ENCODE data around the gene NAT14.
"Not testable (repeated sequence)": the region's sequence is repeated elsewhere in the genome, so short reads cannot be mapped to it uniquely, and the experiment has no call there.

NAT14 gene

GRCh38 chr19:55504252-55504603, 19.2 kb downstream of the NAT14 start:
- no peak for DNase-seq

GRCh38 chr19:55504981-55505380, 20.0 kb downstream of the NAT14 start:
- no peak for DNase-seq

DNA sequence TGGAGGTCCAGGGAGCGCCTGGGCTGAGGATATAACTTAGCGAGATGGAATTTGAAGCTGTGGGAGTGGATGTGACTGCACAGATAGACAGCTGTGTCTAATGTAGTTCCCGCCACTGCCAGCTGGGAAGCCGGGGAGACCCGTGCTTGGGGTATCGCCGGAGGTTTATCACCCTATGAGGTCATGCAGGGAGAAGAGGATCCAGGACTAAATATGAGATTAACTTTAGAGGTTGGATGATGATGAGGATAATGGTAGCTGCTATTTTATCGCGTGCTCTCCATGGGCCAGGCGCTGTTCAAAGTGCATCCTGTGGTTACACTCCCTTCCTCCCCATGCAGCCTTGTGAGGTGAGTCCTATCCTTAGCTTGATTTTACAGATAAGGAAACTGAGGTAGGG, 23.1 kb downstream of the NAT14 start:
- DNase-seq: no peak

- DNase-seq: peak; percentile 95
These were observed 32.1 kb downstream of the NAT14 start for GRCh38 chr19:55516878-55517620.

DNA sequence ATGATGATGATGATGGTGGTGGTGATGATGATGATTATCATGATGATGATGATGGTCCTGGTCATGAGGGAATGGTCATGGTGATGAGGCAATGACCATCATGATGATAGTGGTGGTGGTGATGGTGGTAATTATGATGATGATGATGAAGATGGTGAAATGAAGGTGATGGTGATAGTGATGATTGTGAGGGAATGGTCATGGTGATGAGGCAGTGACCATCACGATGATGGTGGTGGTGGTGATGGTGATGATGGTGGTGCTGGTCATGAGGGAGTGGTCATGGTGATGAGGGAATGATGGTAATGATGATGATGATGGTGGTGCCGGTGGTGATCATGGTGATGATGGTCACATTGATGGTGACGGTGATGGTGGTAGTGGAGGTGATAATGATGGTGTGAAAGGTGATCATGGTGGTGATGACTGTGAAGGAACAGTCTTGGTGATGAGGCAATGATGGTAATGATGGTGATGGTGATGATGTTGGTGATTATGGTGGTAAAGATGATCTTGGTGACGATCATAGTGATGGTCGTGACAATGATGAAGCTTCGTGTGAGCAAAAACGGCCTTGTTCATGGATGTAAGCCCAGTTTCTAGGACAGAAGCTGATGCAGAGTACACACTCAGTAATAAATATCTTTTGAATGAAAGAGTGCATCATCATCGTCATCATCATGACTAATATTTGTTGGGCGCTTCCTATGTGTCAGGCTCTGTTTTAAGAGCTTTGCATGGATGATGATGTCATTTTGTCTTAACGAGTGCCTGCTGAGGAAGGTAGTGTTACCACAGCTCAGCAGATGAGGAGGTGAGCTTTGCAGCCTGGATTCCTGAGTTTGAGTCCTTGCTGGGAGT, 34.7 kb downstream of the NAT14 start:
- no peak for DNase-seq

DNA sequence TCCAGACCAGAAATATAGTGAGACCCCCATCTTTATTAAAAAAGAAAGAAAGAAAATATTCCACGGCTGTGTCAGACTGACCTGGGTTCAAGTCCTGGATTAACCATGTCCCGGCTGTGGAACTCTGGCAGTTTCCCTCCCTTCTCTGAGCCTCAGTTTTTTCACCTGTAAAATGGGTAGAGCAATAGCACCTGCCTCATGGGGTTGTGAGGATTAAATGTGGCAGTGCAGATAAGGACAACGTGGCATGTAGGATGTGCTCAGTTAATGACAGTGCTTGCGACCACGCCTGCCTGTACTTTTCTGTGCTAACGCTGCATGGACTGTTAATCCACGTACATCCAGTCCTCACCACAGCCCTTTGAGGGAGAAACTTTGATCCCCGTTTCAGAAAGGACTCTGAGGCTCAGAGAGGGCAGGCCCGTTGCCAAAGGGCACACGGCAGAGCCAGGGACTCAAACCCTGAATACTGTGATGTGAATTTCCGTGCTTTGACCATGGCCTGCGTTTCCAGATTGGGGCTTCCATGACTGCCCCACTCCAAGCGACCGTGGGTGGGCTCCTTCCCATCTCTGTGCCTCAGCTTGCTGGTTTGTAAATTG, 35.8 kb downstream of the NAT14 start:
- no peak for DNase-seq

- DNase-seq: peak; percentile 38
These were observed 40.5 kb downstream of the NAT14 start for GRCh38 chr19:55525289-55526101.

- DNase-seq: peak; percentile 40
These were observed 41.5 kb downstream of the NAT14 start for GRCh38 chr19:55526216-55527196.

DNA sequence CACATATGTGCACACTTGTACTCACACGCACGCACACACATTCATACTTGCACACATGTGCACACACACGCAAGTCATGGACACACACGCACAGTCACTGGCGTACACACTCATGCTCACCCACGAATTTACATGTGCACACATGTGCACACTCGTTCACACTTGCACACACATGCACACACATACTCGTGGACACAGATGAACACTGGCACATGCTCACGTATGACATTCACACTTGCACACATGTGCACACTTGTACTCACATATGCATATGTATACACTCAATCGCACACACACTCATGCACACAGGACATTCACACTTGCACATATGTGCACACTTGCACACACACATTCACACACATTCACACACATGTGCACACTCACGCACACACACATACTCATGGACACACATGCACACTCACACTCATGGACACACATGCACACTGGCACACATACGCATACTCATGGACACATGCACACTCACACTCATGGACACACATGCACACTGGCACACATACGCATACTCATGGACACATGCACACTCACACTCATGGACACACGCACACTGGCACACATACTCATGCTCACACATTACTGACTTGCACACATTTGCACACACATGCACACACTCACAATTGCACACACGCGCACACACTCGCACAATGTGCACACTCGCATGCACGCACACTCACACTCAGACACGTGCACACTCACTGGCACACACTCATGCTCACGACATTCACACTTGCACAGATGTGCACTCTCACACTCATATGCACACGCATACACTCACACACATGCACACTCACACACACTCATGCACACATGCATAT, 42.4 kb downstream of the NAT14 start:
- no peak for DNase-seq

DNA sequence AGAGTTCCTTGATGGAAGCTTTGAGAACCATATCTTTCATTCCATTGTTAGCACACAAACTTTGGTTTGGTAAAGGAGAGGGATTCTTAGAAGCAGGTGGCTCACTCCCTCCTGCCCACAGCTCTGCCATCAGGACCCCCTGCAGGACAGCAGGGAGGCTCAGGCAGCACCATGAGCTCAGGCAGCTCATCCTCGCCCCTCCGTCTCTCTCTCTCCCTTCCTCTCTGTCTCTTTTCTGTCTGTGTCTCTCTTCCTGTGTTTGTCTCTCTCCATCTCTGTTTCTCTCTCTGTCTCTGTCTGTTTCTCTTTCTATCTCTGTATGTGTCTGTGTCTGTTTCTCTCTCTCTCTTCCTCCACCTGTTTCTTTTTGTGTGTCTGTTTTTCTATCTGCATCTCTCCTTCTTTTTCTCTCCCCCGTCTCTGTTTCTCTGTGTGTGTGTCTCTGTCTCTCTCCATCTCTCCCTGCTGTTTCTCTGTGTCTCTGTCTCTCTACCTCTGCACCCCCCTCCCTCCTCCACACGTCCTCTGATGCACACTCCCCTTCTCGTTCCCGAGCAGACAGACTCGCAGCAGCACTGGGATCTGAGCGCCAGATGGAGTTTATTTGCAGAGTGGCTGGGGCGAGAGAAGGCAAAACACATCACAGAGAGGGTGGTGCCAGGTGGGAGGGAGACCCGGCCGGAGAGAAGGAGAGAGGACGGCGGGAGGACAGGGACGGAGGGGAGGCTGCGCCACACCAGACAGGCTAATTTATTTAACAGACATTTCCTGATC, 43.2 kb downstream of the NAT14 start:
- DNase-seq: peak; percentile 93

DNA sequence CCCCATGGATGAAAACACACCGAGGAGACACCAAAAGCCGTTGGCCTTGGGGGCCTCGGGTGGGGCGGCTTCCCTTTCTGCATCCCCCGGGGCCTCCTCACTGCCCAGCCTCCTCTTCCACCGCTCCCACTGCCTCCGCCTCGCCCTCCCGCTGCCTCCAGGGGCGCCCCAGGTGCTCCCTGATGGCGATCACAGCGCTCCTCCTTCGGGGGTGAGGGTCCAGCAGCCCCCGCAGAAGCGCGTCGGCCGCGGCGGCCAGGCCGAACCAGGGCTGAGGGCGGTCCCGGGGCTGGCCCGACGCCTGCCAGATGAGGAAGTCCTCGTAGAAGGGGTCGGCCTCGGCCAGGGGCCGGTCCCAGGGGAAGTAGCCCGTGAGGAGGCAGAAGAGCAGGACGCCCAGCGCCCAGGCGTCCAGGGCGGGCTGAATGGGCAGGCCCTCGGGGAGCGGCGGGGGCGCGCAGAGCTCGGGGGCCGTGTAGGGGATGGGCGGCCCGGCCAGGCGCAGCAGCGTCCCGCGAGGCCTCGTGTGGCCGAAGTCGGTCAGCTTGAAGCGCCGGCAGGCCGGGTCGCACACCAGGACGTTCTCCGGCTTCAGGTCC, 44.7 kb downstream of the NAT14 start:
- DNase-seq: no peak

DNA sequence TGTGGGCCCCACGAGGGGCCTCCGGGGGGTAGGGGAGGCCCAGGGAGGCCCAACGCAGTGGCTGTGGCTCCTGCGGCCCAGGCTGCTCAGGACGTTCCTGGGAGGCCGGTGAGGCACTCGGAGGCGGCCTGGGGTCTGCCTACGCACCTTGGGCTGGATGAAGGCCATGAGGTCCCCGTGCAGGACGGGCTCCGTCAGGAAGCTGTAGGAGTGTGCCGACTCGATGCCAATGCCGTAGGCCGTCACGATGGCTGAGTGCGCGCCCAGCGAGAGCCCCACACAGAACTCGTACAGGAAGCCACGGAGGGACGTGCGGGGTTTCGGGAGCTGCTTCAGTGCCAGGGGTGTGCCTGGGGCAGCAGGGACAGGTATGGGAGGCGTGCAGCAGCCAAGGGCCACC, 46.0 kb downstream of the NAT14 start:
- no peak for DNase-seq

DNA sequence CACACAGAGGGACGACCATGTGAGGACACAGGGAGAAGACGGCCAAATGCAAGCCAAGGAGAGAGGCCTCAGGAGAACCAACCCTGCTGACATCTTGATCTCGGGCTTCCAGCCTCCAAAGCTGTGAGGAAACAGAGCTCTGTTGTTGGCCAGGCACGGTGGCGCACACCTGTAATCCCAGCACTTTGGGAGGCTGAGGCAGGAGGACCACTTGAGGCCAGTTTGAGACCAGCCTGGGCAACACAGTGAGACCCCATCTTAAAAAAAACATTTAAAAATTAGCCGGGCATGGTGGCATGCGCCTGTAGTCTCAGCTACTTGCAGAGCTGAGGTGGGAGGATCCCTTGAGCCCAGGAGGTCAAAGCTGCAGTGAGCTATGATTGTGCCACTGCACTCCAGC, 49.3 kb downstream of the NAT14 start:
- DNase-seq: not testable (repeated sequence)

DNA sequence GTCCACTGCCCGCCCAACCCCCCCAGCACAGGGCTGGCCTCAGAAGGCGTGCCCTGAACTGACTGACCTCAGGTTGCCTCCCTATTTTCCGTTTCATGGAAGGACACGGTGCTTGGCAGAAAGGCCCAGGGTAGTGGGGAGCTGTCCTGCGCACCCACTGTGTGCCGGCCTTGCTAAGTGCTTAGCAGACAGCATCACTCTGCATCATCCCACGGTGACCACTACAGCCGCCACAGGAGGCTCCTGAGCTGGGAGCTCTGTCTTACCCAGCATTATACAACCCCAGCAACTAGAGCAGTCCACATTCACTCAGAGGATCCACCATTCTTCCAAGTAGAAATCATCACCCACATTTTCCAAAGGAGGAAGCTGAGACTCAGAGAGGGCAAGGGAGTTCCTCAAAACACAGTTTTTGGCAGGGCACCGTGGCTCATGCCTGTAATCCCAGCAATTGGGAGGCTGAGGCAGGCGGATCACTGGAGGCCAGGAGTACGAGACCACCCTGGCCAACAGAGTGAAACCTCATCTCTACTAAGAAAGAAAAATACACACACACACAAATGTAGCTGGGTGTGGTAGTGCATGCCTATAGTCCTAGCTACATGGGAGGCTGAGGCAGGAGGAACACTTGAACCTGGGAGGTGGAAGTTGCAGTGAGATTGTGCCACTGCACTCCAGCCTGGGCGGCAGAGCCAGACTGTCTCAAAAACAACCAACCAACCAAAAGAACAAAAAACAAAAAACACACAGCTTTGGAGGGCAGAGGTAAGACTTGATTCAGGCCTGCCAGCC, 50.4 kb downstream of the NAT14 start:
- no peak for DNase-seq

GRCh38 chr19:55535965-55536350, 51.0 kb downstream of the NAT14 start:
- DNase-seq: no peak

DNA sequence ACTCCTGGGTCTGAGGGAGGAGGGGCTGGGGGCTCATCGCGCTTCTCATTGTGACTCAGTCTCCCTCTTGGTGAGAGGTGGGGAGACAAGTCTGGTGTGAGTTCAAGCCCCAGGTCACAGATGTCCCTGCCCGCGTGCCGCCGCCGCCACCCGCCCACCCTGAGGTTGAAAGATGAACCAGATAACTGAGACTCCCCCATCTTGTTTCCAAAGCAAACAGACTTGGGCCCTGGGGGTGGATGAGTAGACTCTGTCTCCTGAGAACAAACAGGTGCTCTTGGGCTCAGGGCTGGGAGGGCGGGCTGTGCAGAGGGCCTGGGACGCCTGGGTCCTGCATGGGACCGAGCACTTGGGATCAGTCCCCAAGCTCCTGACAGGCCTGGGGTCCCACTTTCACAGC, 51.4 kb downstream of the NAT14 start:
- DNase-seq: no peak

Data from NCI-H82 (cell line).